ENCODE measurements around the gene SHC2.
"Not testable (repeated sequence)": the region's sequence is repeated elsewhere in the genome, so short reads cannot be mapped to it uniquely, and the experiment has no call there.

SHC2 gene

GRCh38 chr19:439167-439900, 21.5 kb downstream of the SHC2 start:
- Histone ChIP-seq H3K36me3 (ENCODE audit: control insufficient read depth, insufficient read depth, low read length) (peaks cover 1% of the 10 kb centered on the region), H3K9me3 (ENCODE audit: control insufficient read depth, insufficient read depth, low read length) (no peaks in the 10 kb centered on the region), H3K27ac (ENCODE audit: low read depth, low read length) (no peak overlapping the region), H3K4me3 (ENCODE audit: low read depth, low read length) (no peak overlapping the region), H3K27me3 (ENCODE audit: control insufficient read depth, insufficient read depth, low read length) (no peaks in the 10 kb centered on the region), H3K9ac (ENCODE audit: low read depth, low read length) (no peak overlapping the region), H3K4me1 (ENCODE audit: control insufficient read depth, insufficient read depth, low read length) (no peaks in the 10 kb centered on the region)

GRCh38 chr19:438416-438958, 22.3 kb downstream of the SHC2 start:
- Histone ChIP-seq H3K4me3 (ENCODE audit: low read depth, low read length) (no peak overlapping the region), H3K9ac (ENCODE audit: low read depth, low read length) (no peak overlapping the region), H3K27me3 (ENCODE audit: control insufficient read depth, insufficient read depth, low read length) (no peaks in the 10 kb centered on the region), H3K27ac (ENCODE audit: low read depth, low read length) (no peak overlapping the region), H3K36me3 (ENCODE audit: control insufficient read depth, insufficient read depth, low read length) (peaks cover 5% of the 10 kb centered on the region), H3K9me3 (ENCODE audit: control insufficient read depth, insufficient read depth, low read length) (peaks cover 4% of the 10 kb centered on the region), H3K4me1 (ENCODE audit: control insufficient read depth, insufficient read depth, low read length) (no peaks in the 10 kb centered on the region)

GRCh38 chr19:437041-437440, 23.8 kb downstream of the SHC2 start:
- H3K4me3 ChIP-seq (ENCODE audit: low read depth, low read length), result no peak overlapping the region
- no peak overlapping the region for H3K9ac ChIP-seq (ENCODE audit: low read depth, low read length)
- no peaks in the 10 kb centered on the region for H3K4me1 ChIP-seq (ENCODE audit: control insufficient read depth, insufficient read depth, low read length)
- H3K9me3 ChIP-seq (ENCODE audit: control insufficient read depth, insufficient read depth, low read length), result peaks cover 4% of the 10 kb centered on the region
- no peaks in the 10 kb centered on the region for H3K27me3 ChIP-seq (ENCODE audit: control insufficient read depth, insufficient read depth, low read length)
- H3K27ac ChIP-seq (ENCODE audit: low read depth, low read length), result no peak overlapping the region
- H3K36me3 ChIP-seq (ENCODE audit: control insufficient read depth, insufficient read depth, low read length), result peaks cover 5% of the 10 kb centered on the region

DNA sequence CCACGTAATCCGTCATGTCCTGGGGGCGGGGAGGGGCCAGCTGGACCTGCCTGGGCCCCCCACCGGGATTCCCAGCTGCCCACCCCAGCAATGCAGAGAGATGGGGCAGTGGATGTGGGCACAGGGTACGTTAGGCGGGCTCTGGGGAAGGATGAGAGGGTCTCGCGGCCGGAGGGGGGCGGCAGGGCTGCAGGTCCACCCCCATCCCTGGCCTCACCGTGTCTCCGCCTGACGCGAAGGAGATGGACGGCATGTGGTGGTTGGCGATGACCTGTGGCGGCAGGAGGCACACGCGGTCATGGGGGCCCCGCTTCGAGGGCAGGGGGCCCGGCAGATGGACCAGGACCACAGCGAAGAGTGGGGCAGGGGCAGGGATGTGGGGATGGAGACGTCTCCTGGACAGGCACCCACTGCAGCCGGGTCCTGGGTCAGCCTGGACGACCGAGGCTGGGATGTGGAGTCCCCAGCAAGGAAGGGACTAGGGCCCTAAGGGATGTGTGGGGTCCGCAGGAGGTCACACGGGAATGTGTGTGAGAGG, 24.4 kb downstream of the SHC2 start:
- H3K9me3 ChIP-seq (ENCODE audit: control insufficient read depth, insufficient read depth, low read length), result peaks cover 4% of the 10 kb centered on the region
- H3K9ac ChIP-seq (ENCODE audit: low read depth, low read length), result no peak overlapping the region
- no peak overlapping the region for H3K4me3 ChIP-seq (ENCODE audit: low read depth, low read length)

DNA sequence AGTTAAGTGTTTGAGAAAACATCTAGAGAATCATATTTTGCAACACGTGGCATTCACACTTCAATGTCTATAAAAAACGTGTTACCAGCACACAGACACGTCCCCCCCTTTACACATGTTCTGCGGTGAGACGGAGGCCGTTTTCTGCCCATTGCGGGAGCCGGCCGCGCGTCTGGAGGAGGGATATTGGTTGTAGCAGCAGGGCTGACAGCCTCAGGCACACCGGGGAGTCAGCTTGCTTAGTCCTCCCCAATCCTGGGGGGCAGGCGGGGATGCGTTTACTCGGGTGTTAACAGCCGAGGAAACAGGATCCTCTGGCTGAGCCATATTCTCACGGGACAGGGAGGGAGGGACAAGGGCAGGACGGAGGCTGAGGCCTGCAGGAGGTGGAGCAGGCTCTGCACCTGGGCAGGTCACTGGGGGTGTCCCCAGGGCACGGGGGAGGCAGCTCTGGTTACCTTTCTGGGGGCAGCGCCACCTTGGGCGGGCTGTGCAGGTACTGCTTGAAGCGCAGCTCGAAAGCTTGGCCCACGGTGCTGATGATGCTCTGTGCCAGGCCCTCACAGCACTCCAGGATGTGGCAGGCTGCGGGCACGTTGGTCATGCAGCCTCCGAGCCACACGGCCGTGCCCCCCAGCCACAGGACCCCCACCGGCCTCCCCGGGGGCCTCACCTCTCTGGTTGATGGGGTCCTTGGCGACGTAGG, 25.0 kb downstream of the SHC2 start:
- H3K9ac ChIP-seq (ENCODE audit: low read depth, low read length), result no peak overlapping the region
- H3K4me3 ChIP-seq (ENCODE audit: low read depth, low read length), result no peak overlapping the region
- no peak overlapping the region for H3K27ac ChIP-seq (ENCODE audit: low read depth, low read length)
- H3K27me3 ChIP-seq (ENCODE audit: control insufficient read depth, insufficient read depth, low read length), result no peaks in the 10 kb centered on the region
- peaks cover 4% of the 10 kb centered on the region for H3K9me3 ChIP-seq (ENCODE audit: control insufficient read depth, insufficient read depth, low read length)
- H3K36me3 ChIP-seq (ENCODE audit: control insufficient read depth, insufficient read depth, low read length), result peaks cover 5% of the 10 kb centered on the region
- H3K4me1 ChIP-seq (ENCODE audit: control insufficient read depth, insufficient read depth, low read length), result no peaks in the 10 kb centered on the region

More for the DNA sequence above, 24.4 kb downstream of the SHC2 start:
- Histone ChIP-seq H3K4me1 (ENCODE audit: control insufficient read depth, insufficient read depth, low read length) (no peaks in the 10 kb centered on the region), H3K27ac (ENCODE audit: low read depth, low read length) (no peak overlapping the region), H3K36me3 (ENCODE audit: control insufficient read depth, insufficient read depth, low read length) (peaks cover 5% of the 10 kb centered on the region), H3K27me3 (ENCODE audit: control insufficient read depth, insufficient read depth, low read length) (no peaks in the 10 kb centered on the region)

- no peaks in the 10 kb centered on the region for H3K27me3 ChIP-seq (ENCODE audit: control insufficient read depth, insufficient read depth, low read length)
- H3K9me3 ChIP-seq (ENCODE audit: control insufficient read depth, insufficient read depth, low read length), result peaks cover 7% of the 10 kb centered on the region
- H3K9ac ChIP-seq (ENCODE audit: low read depth, low read length), result no peak overlapping the region
- no peak overlapping the region for H3K4me3 ChIP-seq (ENCODE audit: low read depth, low read length)
- H3K4me1 ChIP-seq (ENCODE audit: control insufficient read depth, insufficient read depth, low read length), result no peaks in the 10 kb centered on the region
- H3K27ac ChIP-seq (ENCODE audit: low read depth, low read length), result no peak overlapping the region
- peaks cover 6% of the 10 kb centered on the region for H3K36me3 ChIP-seq (ENCODE audit: control insufficient read depth, insufficient read depth, low read length)
Measured at GRCh38 chr19:435056-435706, 25.7 kb downstream of the SHC2 start.

GRCh38 chr19:434152-434960, 26.5 kb downstream of the SHC2 start:
- no peak overlapping the region for H3K9ac ChIP-seq (ENCODE audit: low read depth, low read length)

DNA sequence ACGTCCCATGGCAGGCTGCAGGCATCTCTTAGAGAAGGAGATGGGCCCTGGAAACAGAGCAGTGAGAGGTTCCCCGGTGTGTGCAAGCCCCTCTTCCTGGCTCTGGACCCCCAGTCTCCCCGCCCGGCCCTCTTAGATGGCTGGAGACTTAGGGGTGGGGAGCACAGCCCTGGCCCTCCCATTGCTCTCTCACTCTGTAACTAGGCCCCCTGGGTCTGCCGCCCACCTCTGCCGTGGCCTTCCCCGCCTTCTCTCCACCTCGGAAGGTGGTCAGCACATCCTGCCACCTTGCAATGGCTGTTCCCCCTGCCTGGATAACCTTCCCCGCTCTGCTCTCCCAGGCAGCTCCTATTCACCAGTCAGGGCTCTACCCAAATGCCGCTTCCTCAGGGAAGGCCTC, 30.1 kb downstream of the SHC2 start:
- Histone ChIP-seq H3K27me3 (ENCODE audit: control insufficient read depth, insufficient read depth, low read length) (no peaks in the 10 kb centered on the region), H3K36me3 (ENCODE audit: control insufficient read depth, insufficient read depth, low read length) (peaks cover 8% of the 10 kb centered on the region), H3K9ac (ENCODE audit: low read depth, low read length) (no peak overlapping the region), H3K9me3 (ENCODE audit: control insufficient read depth, insufficient read depth, low read length) (peaks cover 8% of the 10 kb centered on the region), H3K4me3 (ENCODE audit: low read depth, low read length) (no peak overlapping the region), H3K4me1 (ENCODE audit: control insufficient read depth, insufficient read depth, low read length) (no peaks in the 10 kb centered on the region), H3K27ac (ENCODE audit: low read depth, low read length) (no peak overlapping the region)

More at GRCh38 chr19:434152-434960, 26.5 kb downstream of the SHC2 start:
- H3K4me1 ChIP-seq (ENCODE audit: control insufficient read depth, insufficient read depth, low read length), result no peaks in the 10 kb centered on the region
- no peak overlapping the region for H3K27ac ChIP-seq (ENCODE audit: low read depth, low read length)
- peaks cover 8% of the 10 kb centered on the region for H3K36me3 ChIP-seq (ENCODE audit: control insufficient read depth, insufficient read depth, low read length)
- no peaks in the 10 kb centered on the region for H3K27me3 ChIP-seq (ENCODE audit: control insufficient read depth, insufficient read depth, low read length)
- no peak overlapping the region for H3K4me3 ChIP-seq (ENCODE audit: low read depth, low read length)
- peaks cover 8% of the 10 kb centered on the region for H3K9me3 ChIP-seq (ENCODE audit: control insufficient read depth, insufficient read depth, low read length)

GRCh38 chr19:428149-428548, 32.7 kb downstream of the SHC2 start:
- Histone ChIP-seq H3K9me3 (ENCODE audit: control insufficient read depth, insufficient read depth, low read length) (peaks cover 4% of the 10 kb centered on the region; the same call in 1 of the 2 replicates), H3K4me3 (ENCODE audit: low read depth, low read length) (no peak overlapping the region), H3K4me1 (ENCODE audit: control insufficient read depth, insufficient read depth, low read length) (no peaks in the 10 kb centered on the region), H3K9ac (ENCODE audit: low read depth, low read length) (no peak overlapping the region), H3K27me3 (ENCODE audit: control insufficient read depth, insufficient read depth, low read length) (no peaks in the 10 kb centered on the region), H3K36me3 (ENCODE audit: control insufficient read depth, insufficient read depth, low read length) (0 out of 2 replicates have a peak, but pooled peaks cover 3% of the 10 kb centered on the region), H3K27ac (ENCODE audit: low read depth, low read length) (no peak overlapping the region)

- H3K9me3 ChIP-seq (ENCODE audit: control insufficient read depth, insufficient read depth, low read length); H3K27me3 ChIP-seq (ENCODE audit: control insufficient read depth, insufficient read depth, low read length); H3K27ac ChIP-seq (ENCODE audit: low read depth, low read length); H3K9ac ChIP-seq (ENCODE audit: low read depth, low read length); H3K4me1 ChIP-seq (ENCODE audit: control insufficient read depth, insufficient read depth, low read length); H3K4me3 ChIP-seq (ENCODE audit: low read depth, low read length); H3K36me3 ChIP-seq (ENCODE audit: control insufficient read depth, insufficient read depth, low read length): not testable (repeated sequence)
Measured at GRCh38 chr19:427675-428074, 33.2 kb downstream of the SHC2 start.

Measured in HUES48 (cell line).